ENCODE measurements around the gene PMEL. TPM values are rescaled to one million over a fixed set of nuclear protein-coding genes. Genes with fewer than 3 reads are reported as not detected.
"Not testable (repeated sequence)": the region's sequence is repeated elsewhere in the genome, so short reads cannot be mapped to it uniquely, and the experiment has no call there.

Gene PMEL
- total RNA-seq, 4 donors from 2014 or later = 1.7 to 5.8 (median 3.0) TPM

DNA sequence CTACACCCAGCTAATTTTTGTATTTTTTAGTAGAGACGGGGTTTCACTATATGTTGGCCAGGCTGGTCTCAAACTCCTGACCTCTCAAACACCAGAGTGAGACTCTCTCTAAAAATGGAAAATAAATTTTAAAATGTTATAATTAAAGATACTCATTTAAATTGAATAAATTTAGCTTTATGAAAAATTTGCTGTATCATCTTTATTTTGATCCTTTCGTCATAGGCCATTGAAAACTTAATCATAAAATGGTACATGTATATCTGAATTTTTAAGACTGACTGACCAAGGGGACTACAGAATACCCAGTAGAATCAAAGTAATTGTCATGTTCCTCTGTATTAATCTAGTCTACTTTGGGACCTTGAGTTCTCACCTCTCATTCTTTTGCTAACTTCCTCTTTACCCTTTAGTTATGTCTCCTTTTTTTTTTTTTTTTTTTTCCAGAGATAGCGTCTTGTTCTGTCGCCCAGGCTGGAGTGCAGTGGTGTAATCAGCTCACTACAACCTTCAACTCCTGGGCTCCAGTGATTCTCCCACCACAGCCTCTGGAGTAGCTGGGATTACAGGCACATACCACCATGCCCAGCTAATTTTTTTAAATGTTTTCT, 17.5 kb upstream of the PMEL start:
- TF ChIP-seq, protein P1, sequence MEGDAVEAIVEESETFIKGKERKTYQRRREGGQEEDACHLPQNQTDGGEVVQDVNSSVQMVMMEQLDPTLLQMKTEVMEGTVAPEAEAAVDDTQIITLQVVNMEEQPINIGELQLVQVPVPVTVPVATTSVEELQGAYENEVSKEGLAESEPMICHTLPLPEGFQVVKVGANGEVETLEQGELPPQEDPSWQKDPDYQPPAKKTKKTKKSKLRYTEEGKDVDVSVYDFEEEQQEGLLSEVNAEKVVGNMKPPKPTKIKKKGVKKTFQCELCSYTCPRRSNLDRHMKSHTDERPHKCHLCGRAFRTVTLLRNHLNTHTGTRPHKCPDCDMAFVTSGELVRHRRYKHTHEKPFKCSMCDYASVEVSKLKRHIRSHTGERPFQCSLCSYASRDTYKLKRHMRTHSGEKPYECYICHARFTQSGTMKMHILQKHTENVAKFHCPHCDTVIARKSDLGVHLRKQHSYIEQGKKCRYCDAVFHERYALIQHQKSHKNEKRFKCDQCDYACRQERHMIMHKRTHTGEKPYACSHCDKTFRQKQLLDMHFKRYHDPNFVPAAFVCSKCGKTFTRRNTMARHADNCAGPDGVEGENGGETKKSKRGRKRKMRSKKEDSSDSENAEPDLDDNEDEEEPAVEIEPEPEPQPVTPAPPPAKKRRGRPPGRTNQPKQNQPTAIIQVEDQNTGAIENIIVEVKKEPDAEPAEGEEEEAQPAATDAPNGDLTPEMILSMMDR (IDR thresholded peaks at IDR 0.05) = no peak
- TF ChIP-seq POLR2A (IDR thresholded peaks at IDR 0.05) = no peak
- peaks cover 28 to 40% of the 10 kb centered on the region in 2 donors for H3K36me3 ChIP-seq

DNA sequence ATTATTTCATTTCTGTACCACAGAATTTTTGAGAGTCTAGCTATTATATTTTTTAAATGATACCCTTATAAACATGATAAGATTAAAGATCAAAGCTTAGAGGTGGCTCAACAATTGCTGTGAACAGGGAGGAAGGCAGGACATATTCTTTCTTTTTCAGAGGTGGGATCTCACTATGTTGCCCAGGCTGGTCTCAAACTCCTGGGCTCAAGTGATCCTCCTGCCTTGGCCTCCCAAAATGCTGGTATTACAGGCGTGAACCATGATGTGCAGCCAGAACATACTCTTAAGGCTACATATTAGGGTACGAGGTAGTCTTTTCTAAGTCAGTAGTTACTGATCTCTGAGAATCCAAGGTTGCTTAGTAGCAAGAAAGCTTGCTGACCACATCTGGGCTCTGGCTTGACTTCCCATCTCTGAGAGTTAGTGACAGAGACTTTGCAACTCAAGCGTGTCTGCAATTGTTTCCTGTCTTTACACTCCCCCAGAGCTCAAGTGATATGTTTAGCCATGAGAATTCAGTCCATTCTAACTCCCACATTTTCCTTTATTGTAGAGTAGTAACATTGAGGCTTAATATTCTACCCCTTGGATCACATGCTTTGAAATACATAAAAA, 16.6 kb upstream of the PMEL start:
- intact Hi-C loops (cut with DNase I) = no loop called here
- no peak overlapping the region for H3K27ac ChIP-seq
- H3K4me1 ChIP-seq = no peaks in the 10 kb centered on the region
- no peaks in the 10 kb centered on the region for H3K9me3 ChIP-seq
- peaks cover 21 to 32% of the 10 kb centered on the region in 2 donors for H3K36me3 ChIP-seq
- no peak overlapping the region for H3K4me3 ChIP-seq (replicated peaks in 1 of 3)
- TF ChIP-seq, protein P1 (IDR thresholded peaks at IDR 0.05) = no peak
- TF ChIP-seq POLR2A (IDR thresholded peaks at IDR 0.05) = no peak
- H3K27me3 ChIP-seq = no peaks in the 10 kb centered on the region
- 70 to 79% methylated on average over 3 of the region's 3 CpGs for WGBS, 2 donors
- no peak for DNase-seq

More for the DNA sequence above, 17.5 kb upstream of the PMEL start:
- no peaks in the 10 kb centered on the region for H3K4me1 ChIP-seq
- H3K27ac ChIP-seq = no peak overlapping the region
- intact Hi-C loops (cut with DNase I) = no loop called here
- H3K4me3 ChIP-seq (replicated peaks in 1 of 3) = no peak overlapping the region
- no peaks in the 10 kb centered on the region for H3K9me3 ChIP-seq
- no peak for DNase-seq
- WGBS, 2 donors = 80 to 95% methylated on average over 4 of the region's 4 CpGs
- H3K27me3 ChIP-seq = no peaks in the 10 kb centered on the region

GRCh38 chr12:55981882-55982281, 16.0 kb upstream of the PMEL start:
- H3K4me1 ChIP-seq; H3K4me3 ChIP-seq (replicated peaks in 1 of 3); H3K27ac ChIP-seq; intact Hi-C loops (cut with DNase I); H3K9me3 ChIP-seq; H3K27me3 ChIP-seq; DNase-seq: not testable (repeated sequence)
- 86 to 89% methylated on average over 5 of the region's 5 CpGs for WGBS, 2 donors
- H3K36me3 ChIP-seq = peaks cover 16 to 27% of the 10 kb centered on the region in 2 donors

- Histone ChIP-seq H3K27ac (no peak overlapping the region), H3K27me3 (no peaks in the 10 kb centered on the region), H3K9me3 (no peaks in the 10 kb centered on the region), H3K4me3 (replicated peaks in 1 of 3) (no peak overlapping the region), H3K36me3 (peaks cover 3 to 14% of the 10 kb centered on the region in 2 donors), H3K4me1 (peaks cover 7 to 15% of the 10 kb centered on the region in 2 donors)
- TF ChIP-seq, protein P1 (IDR thresholded peaks at IDR 0.05) = no peak
- no peak for TF ChIP-seq POLR2A (IDR thresholded peaks at IDR 0.05)
- DNase-seq = no peak
- intact Hi-C loops (cut with DNase I) = no loop called here
- 97 to 98% methylated on average over 3 of the region's 3 CpGs for WGBS, 2 donors
These were observed 13.2 kb upstream of the PMEL start for GRCh38 chr12:55979069-55979468.

- H3K36me3 ChIP-seq = peaks cover 0 to 14% of the 10 kb centered on the region in 2 donors
- 98% methylated on average over 7 of the region's 7 CpGs for WGBS, 2 donors
- H3K4me3 ChIP-seq (replicated peaks in 1 of 3) = no peak overlapping the region
- no peaks in the 10 kb centered on the region for H3K27me3 ChIP-seq
- DNase-seq = no peak
- H3K9me3 ChIP-seq = no peaks in the 10 kb centered on the region
- H3K27ac ChIP-seq = no peak overlapping the region
- intact Hi-C loops (cut with DNase I) = no loop called here
- TF ChIP-seq, protein P1 (IDR thresholded peaks at IDR 0.05) = no peak
- no peak for TF ChIP-seq POLR2A (IDR thresholded peaks at IDR 0.05)
- H3K4me1 ChIP-seq = peaks cover 7 to 15% of the 10 kb centered on the region in 2 donors
These were observed 12.6 kb upstream of the PMEL start for GRCh38 chr12:55978393-55978792.

Measured in thyroid gland (tissue), 4 donors.